Measurements from ENCODE around the gene JMJD6. TPM values are rescaled to one million over a fixed set of nuclear protein-coding genes. Genes with fewer than 3 reads are reported as not detected.

The JMJD6 gene
- total RNA-seq, 2 experiments from 2014 or later, result 72.2 to 76.2 TPM

- CTCF ChIA-PET, result interaction anchor here (0.9 to 1.2 kb wide), 3 partner anchors 9 to 168 kb away, joined by 3 to 5 read pairs (median 3); partner anchors contain the start of gene MXRA7
- POLR2A ChIA-PET, result no interaction called here
These were observed 35.7 kb downstream of the JMJD6 start for GRCh38 chr17:76690596-76691280.

- CTCF ChIA-PET, result interaction anchor here (0.6 to 1.2 kb wide), 4 partner anchors 9 to 167 kb away, joined by 3 to 5 read pairs (median 4); no protein-coding TSS in a partner anchor
These were observed 36.5 kb downstream of the JMJD6 start for GRCh38 chr17:76689859-76690258.

GRCh38 chr17:76688165-76688622 lies 38.2 kb downstream of the JMJD6 start:
- ChIA-PET POLR2A (no interaction called here), CTCF (no interaction called here)

More at GRCh38 chr17:76689859-76690258, 36.5 kb downstream of the JMJD6 start:
- POLR2A ChIA-PET, result interaction anchor here (0.6 kb wide), 1 partner anchor 204 kb away, joined by 4 read pairs; no protein-coding TSS in a partner anchor

- ChIA-PET POLR2A (no interaction called here), CTCF (no interaction called here)
These were observed 38.9 kb downstream of the JMJD6 start for GRCh38 chr17:76687298-76688164.

- POLR2A ChIA-PET, result no interaction called here
- CTCF ChIA-PET, result no interaction called here
These were observed 39.7 kb downstream of the JMJD6 start for GRCh38 chr17:76686538-76687297.

GRCh38 chr17:76685846-76686245 lies 40.6 kb downstream of the JMJD6 start:
- ChIA-PET POLR2A (no interaction called here), CTCF (no interaction called here)

GRCh38 chr17:76685366-76685765 lies 41.0 kb downstream of the JMJD6 start:
- ChIA-PET POLR2A (no interaction called here), CTCF (interaction anchor here (1.1 kb wide), 1 partner anchor 62 kb away, joined by 3 read pairs; no protein-coding TSS in a partner anchor)

GRCh38 chr17:76684756-76685155 lies 41.6 kb downstream of the JMJD6 start:
- POLR2A ChIA-PET, result no interaction called here

GRCh38 chr17:76683921-76684745 lies 42.3 kb downstream of the JMJD6 start:
- CTCF ChIA-PET, result interaction anchor here (1.1 kb wide), 1 partner anchor 61 kb away, joined by 3 read pairs; no protein-coding TSS in a partner anchor

More at GRCh38 chr17:76684756-76685155, 41.6 kb downstream of the JMJD6 start:
- CTCF ChIA-PET, result interaction anchor here (1.1 kb wide), 1 partner anchor 62 kb away, joined by 3 read pairs; no protein-coding TSS in a partner anchor

GRCh38 chr17:76683011-76683755 lies 43.2 kb downstream of the JMJD6 start:
- ChIA-PET POLR2A (no interaction called here), CTCF (no interaction called here)

More at GRCh38 chr17:76683921-76684745, 42.3 kb downstream of the JMJD6 start:
- POLR2A ChIA-PET, result no interaction called here

GRCh38 chr17:76682296-76682695 lies 44.1 kb downstream of the JMJD6 start:
- ChIA-PET POLR2A (interaction anchor here (0.6 kb wide), 1 partner anchor 116 kb away, joined by 3 read pairs; no protein-coding TSS in a partner anchor), CTCF (interaction anchor here (0.9 to 2.0 kb wide), 9 partner anchors 11 to 159 kb away, joined by 3 to 11 read pairs (median 5); no protein-coding TSS in a partner anchor)

GRCh38 chr17:76681222-76682137 lies 44.9 kb downstream of the JMJD6 start:
- ChIA-PET CTCF (interaction anchor here (0.6 to 2.0 kb wide), 16 partner anchors 9 to 158 kb away, joined by 3 to 11 read pairs (median 3); no protein-coding TSS in a partner anchor), POLR2A (interaction anchor here (0.6 kb wide), 1 partner anchor 17 kb away, joined by 3 read pairs; no protein-coding TSS in a partner anchor)

GRCh38 chr17:76679239-76679638 lies 47.2 kb downstream of the JMJD6 start:
- CTCF ChIA-PET, result interaction anchor here (0.6 to 1.1 kb wide), 3 partner anchors 16 to 186 kb away, joined by 3 to 4 read pairs (median 3); no protein-coding TSS in a partner anchor
- POLR2A ChIA-PET, result no interaction called here

GRCh38 chr17:76678330-76678729 lies 48.1 kb downstream of the JMJD6 start:
- CTCF ChIA-PET, result interaction anchor here (1.1 kb wide), 1 partner anchor 185 kb away, joined by 3 read pairs; no protein-coding TSS in a partner anchor
- POLR2A ChIA-PET, result no interaction called here

- POLR2A ChIA-PET, result no interaction called here
- CTCF ChIA-PET, result no interaction called here
These were observed 49.0 kb downstream of the JMJD6 start for GRCh38 chr17:76677406-76677805.

- ChIA-PET POLR2A (no interaction called here), CTCF (no interaction called here)
These were observed 49.8 kb downstream of the JMJD6 start for GRCh38 chr17:76676629-76677028.

All from activated CD8-positive, alpha-beta memory T cell treated with anti-CD3 and anti-CD28 coated beads for 36 hours (primary cell).